Measurements from ENCODE around the gene WDR88. TPM values are rescaled to one million over a fixed set of nuclear protein-coding genes. Genes with fewer than 3 reads are reported as not detected.

WDR88 gene
- total and polyA plus RNA-seq, 2 of the 4 experiments (the other 2 are of a cell fraction), result not detected

DNA sequence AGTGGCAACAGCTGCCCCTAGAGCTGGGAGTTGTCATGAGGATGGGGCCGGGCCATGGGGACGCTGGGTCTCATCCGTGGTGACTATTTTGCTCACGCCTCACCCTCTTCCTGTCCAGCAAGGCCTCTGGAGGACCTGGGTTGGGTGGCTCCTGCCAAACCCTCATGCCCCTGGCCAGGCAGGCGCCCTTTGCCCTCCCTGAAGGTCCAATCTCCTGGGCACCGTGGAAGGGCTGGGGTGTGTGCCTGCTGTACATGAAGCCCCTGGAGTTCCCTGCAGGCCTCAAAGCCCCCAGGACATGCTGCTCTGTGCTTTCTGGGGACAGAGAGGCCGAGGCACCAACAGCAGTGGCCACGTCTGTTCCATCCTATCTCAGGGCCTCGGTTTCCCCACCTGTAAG lies 76.0 kb downstream of the WDR88 start:
- no peak overlapping the region for H2BK15ac ChIP-seq (ENCODE audit: low read depth, low read length)
- no peak overlapping the region for H2BK5ac ChIP-seq (ENCODE audit: low read depth, low read length, poor library complexity, severe bottlenecking)
- DNase-seq (no peak), ATAC-seq (ENCODE audit: low read depth) (no peak)
- ChIA-PET POLR2A (ENCODE audit: unreplicated experiment) (no interaction called here), CTCF (no interaction called here)
- peaks cover 15% of the 10 kb centered on the region for H3K36me3 ChIP-seq (ENCODE audit: control insufficient read depth, insufficient read depth, low read length)
- H3K4me3 ChIP-seq (ENCODE audit: insufficient read depth, low read depth, low read length), result no peak overlapping the region
- H4K8ac ChIP-seq (ENCODE audit: low read depth in 2 of 2, low read length in 2 of 2), result no peak overlapping the region
- H4K91ac ChIP-seq (ENCODE audit: insufficient read depth, low read depth, low read length), result no peak overlapping the region
- TF ChIP-seq MAZ (IDR thresholded peaks at IDR 0.05; ENCODE audit: borderline replicate concordance, low read depth, low read length) (no peak), RCOR1 (IDR thresholded peaks at IDR 0.05; ENCODE audit: insufficient replicate concordance, low read length) (no peak), POLR2A (IDR thresholded peaks at IDR 0.05; ENCODE audit: low read depth, low read length) (no peak), ELK1 (IDR thresholded peaks at IDR 0.05; ENCODE audit: borderline replicate concordance, low read depth, low read length) (no peak), MAFK (IDR thresholded peaks at IDR 0.05; ENCODE audit: low read depth, low read length) (no peak), NFE2L2 (IDR thresholded peaks at IDR 0.05; ENCODE audit: low read depth, low read length) (no peak), CHD1 (IDR thresholded peaks at IDR 0.05; ENCODE audit: low read depth, low read length) (no peak), CTCF (conservative IDR thresholded peaks at IDR 0.05; ENCODE audit: low read depth, low read length) (no peak), RAD21 (IDR thresholded peaks at IDR 0.05; ENCODE audit: low read length) (no peak), FOS (IDR thresholded peaks at IDR 0.05; ENCODE audit: low read depth, low read length) (no peak), CEBPB (IDR thresholded peaks at IDR 0.05; ENCODE audit: low read depth, low read length) (no peak), MXI1 (IDR thresholded peaks at IDR 0.05; ENCODE audit: borderline replicate concordance, low read depth, low read length) (no peak), USF2 (IDR thresholded peaks at IDR 0.05; ENCODE audit: low read depth, low read length) (no peak), SMC3 (IDR thresholded peaks at IDR 0.05; ENCODE audit: low read depth, low read length) (no peak), BHLHE40 (IDR thresholded peaks at IDR 0.05; ENCODE audit: low read depth, low read length) (no peak)
- no peak overlapping the region for H3K18ac ChIP-seq (ENCODE audit: low read depth, low read length)
- H3K14ac ChIP-seq (replicated peaks; ENCODE audit: low read depth, low read length), result no peak overlapping the region
- no peak overlapping the region for H3K56ac ChIP-seq (ENCODE audit: extremely low read depth, insufficient read depth, low read length)
- H3K79me1 ChIP-seq (ENCODE audit: low read depth in 1 of 2, low read length in 2 of 2), result peaks cover 0 to 4% of the 10 kb centered on the region in 2 experiments; a peak in 1 of 4 replicates
- no peaks in the 10 kb centered on the region for H3K27me3 ChIP-seq (ENCODE audit: control insufficient read depth, insufficient read depth, low read length)
- intact Hi-C loops (cut with micrococcal nuclease) (no loop called here), in situ Hi-C loops (cut with MboI; ENCODE audit: low sequenced_read_pairs) (no loop called here), dilution Hi-C loops (cut with HindIII; ENCODE audit: low sequenced_read_pairs, unreplicated experiment) (no loop called here)
- no peak overlapping the region for H2AK5ac ChIP-seq (ENCODE audit: low read depth, low read length)
- H4K20me1 ChIP-seq (ENCODE audit: insufficient read depth, low read length), result no peaks in the 10 kb centered on the region
- H3K9me1 ChIP-seq (ENCODE audit: insufficient read depth, low read length), result peaks cover 5% of the 10 kb centered on the region; the same call in 1 of the 2 replicates
- H2BK20ac ChIP-seq (ENCODE audit: low read depth, low read length), result no peak overlapping the region
- H3K9me3 ChIP-seq (ENCODE audit: control insufficient read depth, insufficient read depth, low read length), result no peaks in the 10 kb centered on the region
- H3K4me2 ChIP-seq (ENCODE audit: low read depth, low read length), result no peak overlapping the region
- H3K4me1 ChIP-seq (ENCODE audit: control insufficient read depth, insufficient read depth, low read length), result no peaks in the 10 kb centered on the region
- BruUV-seq (replicated peaks), result no TSS peak
- no peak overlapping the region for H2BK120ac ChIP-seq (ENCODE audit: low read depth, low read length)
- WGBS, 2 experiments (ENCODE audit: extremely low coverage in 2 of 2, insufficient read length in 1 of 2), result no CpG with 5 or more reads among the region's 9 CpGs
- no peak overlapping the region for H2AK9ac ChIP-seq (replicated peaks; ENCODE audit: low read depth, low read length, poor library complexity)
- no peak overlapping the region for H3K27ac ChIP-seq (ENCODE audit: insufficient read depth, low read length)
- H2AFZ ChIP-seq (replicated peaks; ENCODE audit: low read length, poor library complexity), result no peak overlapping the region
- no peak overlapping the region for H3K9ac ChIP-seq (ENCODE audit: low read depth, low read length)
- no peak overlapping the region for H3K4ac ChIP-seq (ENCODE audit: low read depth, low read length)
- no peak overlapping the region for H4K5ac ChIP-seq (ENCODE audit: low read depth, low read length)
- no peak overlapping the region for H3K23ac ChIP-seq (ENCODE audit: low read depth, low read length)

Measured in IMR-90 (cell line).